IMR-90 (cell line): ENCODE results near the gene DPAGT1. TPM values are rescaled to one million over a fixed set of nuclear protein-coding genes. Genes with fewer than 3 reads are reported as not detected.

Experiments
- ATAC-seq: fragments of 200-7000 bp; cut with Tn5 transposase; 2 replicates; pipeline ENCODE4 v1.9.1; 2020; ENCODE audit warnings: low read depth, mild to moderate bottlenecking, moderate library complexity
- BruUV-seq: library from RNA; stranded (reverse); fragments of 400-500 nt; replicated peaks from 2 replicates; lab custom pipeline; 2021; lab: Mats Ljungman, UMichigan
- CTCF ChIA-PET: fragments of 300-600 bp; formaldehyde crosslinking; extraction: SDS; loops from one replicate; lab custom pipeline; 2021; ENCODE audit warnings: antibody characterized with exemption; lab: Yijun Ruan, JAX
- POLR2A ChIA-PET: fragments of 300-600 bp; sonication (Branson Sonifier 250); formaldehyde crosslinking; loops from one replicate; lab custom pipeline; 2022; ENCODE audit warnings: antibody characterized with exemption; ENCODE audit not compliant: unreplicated experiment; lab: Charles Lee
- DNase-seq: peaks from one replicate; pipeline ENCODE4 v3.0.0; 2013
- H2AFZ ChIP-seq: replicated peaks from 2 replicates; pipeline ENCODE3; 2013; ENCODE audit warnings: low read length, mild to moderate bottlenecking; ENCODE audit not compliant: poor library complexity
- H2AK5ac ChIP-seq: 2 replicates; pipeline ENCODE4 v1.6.1; 2013; ENCODE audit warnings: low read depth, low read length, inconsistent platforms
- H2AK9ac ChIP-seq: replicated peaks from 2 replicates; pipeline ENCODE3; 2013; ENCODE audit warnings: mild to moderate bottlenecking, low read depth, low read length, moderate library complexity; ENCODE audit not compliant: poor library complexity
- H2BK120ac ChIP-seq: 2 replicates; pipeline ENCODE4 v1.6.1; 2013; ENCODE audit warnings: low read depth, low read length, inconsistent platforms
- H2BK15ac ChIP-seq: 3 replicates; pipeline ENCODE4 v1.6.1; 2013; ENCODE audit warnings: low read depth, low read length, inconsistent platforms
- H2BK20ac ChIP-seq: 2 replicates; pipeline ENCODE4 v1.6.1; 2013; ENCODE audit warnings: low read depth, mild to moderate bottlenecking, inconsistent platforms, low read length, moderate library complexity
- H2BK5ac ChIP-seq: 2 replicates; pipeline ENCODE4 v1.6.1; 2013; ENCODE audit warnings: mild to moderate bottlenecking, low read depth, low read length, inconsistent platforms; ENCODE audit not compliant: poor library complexity, severe bottlenecking
- H3K14ac ChIP-seq: replicated peaks from 2 replicates; pipeline ENCODE4 v1.6.1; 2013; ENCODE audit warnings: low read depth, low read length, inconsistent platforms
- H3K18ac ChIP-seq: 2 replicates; pipeline ENCODE4 v1.6.1; 2013; ENCODE audit warnings: low read depth, low read length, control low read depth
- H3K23ac ChIP-seq: 2 replicates; pipeline ENCODE4 v1.6.1; 2013; ENCODE audit warnings: low read depth, low read length, inconsistent platforms
- H3K27ac ChIP-seq: 2 replicates; pipeline ENCODE4 v1.5.1; 2013; ENCODE audit warnings: mild to moderate bottlenecking, control low read depth, low read length; ENCODE audit not compliant: insufficient read depth
- H3K27me3 ChIP-seq: 2 replicates; pipeline ENCODE4 v1.6.1; 2013; ENCODE audit warnings: low read length; ENCODE audit not compliant: control insufficient read depth, insufficient read depth
- H3K36me3 ChIP-seq: 2 replicates; pipeline ENCODE4 v1.6.1; 2013; ENCODE audit warnings: low read length, mixed read lengths; ENCODE audit not compliant: control insufficient read depth, insufficient read depth
- H3K4ac ChIP-seq: 2 replicates; pipeline ENCODE4 v1.6.1; 2013; ENCODE audit warnings: low read depth, low read length, inconsistent platforms
- H3K4me1 ChIP-seq: 2 replicates; pipeline ENCODE4 v1.6.1; 2013; ENCODE audit warnings: low read length, mixed read lengths; ENCODE audit not compliant: control insufficient read depth, insufficient read depth
- H3K4me2 ChIP-seq: 2 replicates; pipeline ENCODE4 v1.6.1; 2013; ENCODE audit warnings: low read depth, mild to moderate bottlenecking, control low read depth, low read length, moderate library complexity
- H3K4me3 ChIP-seq: 2 replicates; pipeline ENCODE4 v1.5.1; 2013; ENCODE audit warnings: low read depth, mild to moderate bottlenecking, control low read depth, low read length, moderate library complexity; ENCODE audit not compliant: insufficient read depth
- H3K56ac ChIP-seq: 2 replicates; pipeline ENCODE4 v1.6.1; 2013; ENCODE audit warnings: low read length, inconsistent platforms; ENCODE audit not compliant: insufficient read depth; ENCODE audit errors: extremely low read depth
- H3K79me1 ChIP-seq, 2 experiments: 2 replicates each; pipeline ENCODE4 v1.6.1; 2013; ENCODE audit warnings: low read length in 2 of 2, inconsistent platforms in 1 of 2, low read depth in 1 of 2
- H3K9ac ChIP-seq: 2 replicates; pipeline ENCODE4 v1.6.1; 2013; ENCODE audit warnings: low read depth, low read length, control low read depth
- H3K9me1 ChIP-seq: 2 replicates; pipeline ENCODE4 v1.6.1; 2013; ENCODE audit warnings: low read length, inconsistent platforms; ENCODE audit not compliant: insufficient read depth
- H3K9me3 ChIP-seq: 2 replicates; pipeline ENCODE4 v1.6.1; 2013; ENCODE audit warnings: low read length; ENCODE audit not compliant: control insufficient read depth, insufficient read depth
- H4K20me1 ChIP-seq: 2 replicates; pipeline ENCODE4 v1.6.1; 2013; ENCODE audit warnings: low read length, inconsistent platforms; ENCODE audit not compliant: insufficient read depth
- H4K5ac ChIP-seq: 2 replicates; pipeline ENCODE4 v1.6.1; 2013; ENCODE audit warnings: mild to moderate bottlenecking, low read depth, low read length, control low read depth
- H4K8ac ChIP-seq, 2 experiments: 2 replicates each; pipeline ENCODE4 v1.6.1; 2013; ENCODE audit warnings: low read depth in 2 of 2, low read length in 2 of 2, control low read depth in 1 of 2, inconsistent platforms in 1 of 2
- H4K91ac ChIP-seq: 2 replicates; pipeline ENCODE4 v1.6.1; 2013; ENCODE audit warnings: low read depth, low read length, inconsistent platforms; ENCODE audit not compliant: insufficient read depth
- BHLHE40 ChIP-seq: fragments of 150-350 bp; IDR thresholded peaks from 2 replicates; pipeline ENCODE4 v1.6.1; 2016; ENCODE audit warnings: mild to moderate bottlenecking, low read depth, low read length
- CHD1 ChIP-seq: IDR thresholded peaks from 2 replicates; pipeline ENCODE4 v1.6.1; 2012; ENCODE audit warnings: low read depth, low read length, improper control_type of control experiment
- FOS ChIP-seq: fragments of 150-350 bp; IDR thresholded peaks from 2 replicates; pipeline ENCODE4 v1.6.1; 2016; ENCODE audit warnings: low read depth, low read length
- MAFK ChIP-seq: IDR thresholded peaks from 2 replicates; pipeline ENCODE4 v1.6.1; 2012; ENCODE audit warnings: low read depth, low read length, improper control_type of control experiment
- MAZ ChIP-seq: IDR thresholded peaks from 2 replicates; pipeline ENCODE4 v1.6.1; 2012; ENCODE audit warnings: low read depth, mild to moderate bottlenecking, low read length, improper control_type of control experiment, moderate library complexity, borderline replicate concordance
- MXI1 ChIP-seq: IDR thresholded peaks from 2 replicates; pipeline ENCODE4 v1.6.1; 2012; ENCODE audit warnings: low read depth, mild to moderate bottlenecking, low read length, moderate library complexity, borderline replicate concordance
- NFE2L2 ChIP-seq: fragments of 150-350 bp; IDR thresholded peaks from 2 replicates; pipeline ENCODE4 v1.6.1; 2016; ENCODE audit warnings: low read depth, mild to moderate bottlenecking, low read length
- POLR2A ChIP-seq: IDR thresholded peaks from 2 replicates; pipeline ENCODE4 v1.6.1; 2012; ENCODE audit warnings: mild to moderate bottlenecking, low read depth, low read length
- RCOR1 ChIP-seq: IDR thresholded peaks from 2 replicates; pipeline ENCODE4 v1.6.1; 2012; ENCODE audit warnings: mild to moderate bottlenecking, low read length, improper control_type of control experiment; ENCODE audit not compliant: insufficient replicate concordance
- RFX5 ChIP-seq: IDR thresholded peaks from 2 replicates; pipeline ENCODE4 v1.8.0; 2012; ENCODE audit warnings: low read depth, mild to moderate bottlenecking, low read length, moderate library complexity
- SMC3 ChIP-seq: fragments of 150-350 bp; IDR thresholded peaks from 2 replicates; pipeline ENCODE4 v1.6.1; 2016; ENCODE audit warnings: low read depth, mild to moderate bottlenecking, antibody characterized with exemption, low read length, moderate library complexity
- WGBS, 2 experiments: methylation state at CpG; one replicate each; pipeline versions ENCODE4 v1.1.5 to v1.1.7; 2013; ENCODE audit warnings: missing lambda C conversion rate in 2 of 2; ENCODE audit not compliant: insufficient read length in 1 of 2; ENCODE audit errors: extremely low coverage in 2 of 2; 5-methylcytosine and 5-hydroxymethylcytosine counted together
- dilution Hi-C: fragments of 300-500 bp; cut with HindIII; formaldehyde crosslinking; loops from one replicate; pipeline ENCODE4 v1.14.3; 2018; ENCODE audit warnings: low sequenced_read_pairs; ENCODE audit not compliant: unreplicated experiment
- in situ Hi-C: fragments of 300-500 bp; cut with MboI; formaldehyde crosslinking; loops from 3 replicates; pipeline ENCODE4 v1.14.3; 2019; ENCODE audit warnings: low sequenced_read_pairs, inconsistent platforms, mixed read lengths
- intact Hi-C: fragments of 100-400 bp; cut with micrococcal nuclease; formaldehyde crosslinking; loops from 2 replicates; pipeline ENCODE4 v1.10.0; 2022
- polyA plus RNA-seq, 3 experiments: library from polyadenylated mRNA; depleted of rRNA; stranded (reverse); fragments of >200 nt; gene quantifications; 2 replicates each; pipeline ENCODE4 v1.2.3, GENCODE V29; 2012; ENCODE audit warnings: low replicate concordance in 1 of 3
- total RNA-seq: library from RNA; depleted of rRNA; stranded (reverse); fragments of >200 nt; gene quantifications from 2 replicates; pipeline ENCODE4 v1.2.3, GENCODE V29; 2012
- TF ChIP-seq, protein P1 (sequence below): fragments of 150-350 bp; IDR thresholded peaks from 2 replicates; pipeline ENCODE4 v1.6.1; 2016; ENCODE audit warnings: low read depth, mild to moderate bottlenecking, low read length, moderate library complexity, borderline replicate concordance
- TF ChIP-seq, protein P2 (sequence below): conservative IDR thresholded peaks from 2 replicates; pipeline ENCODE4 v1.5.1; 2012; ENCODE audit warnings: mild to moderate bottlenecking, low read depth, low read length, improper control_type of control experiment
- TF ChIP-seq, protein P3 (sequence below): fragments of 150-350 bp; IDR thresholded peaks from 2 replicates; pipeline ENCODE4 v1.6.1; 2017; ENCODE audit warnings: mild to moderate bottlenecking, antibody characterized with exemption, low read length, low read depth

Gene DPAGT1
- total and polyA plus RNA-seq, 2 of the 4 experiments (the other 2 are of a cell fraction) = 15.2 to 53.4 TPM

- H3K4me2 ChIP-seq = no peak overlapping the region
- H4K20me1 ChIP-seq = no peaks in the 10 kb centered on the region; the same call in 1 of the 2 replicates
- H3K14ac ChIP-seq = no peak overlapping the region
- H4K91ac ChIP-seq = no peak overlapping the region
- H2BK15ac ChIP-seq = no peak overlapping the region
- no peak overlapping the region for H3K4ac ChIP-seq
- H3K4me1 ChIP-seq = no peaks in the 10 kb centered on the region; the same call in 1 of the 2 replicates
- ATAC-seq (no peak), DNase-seq (no peak)
- H3K9ac ChIP-seq = no peak overlapping the region
- H3K18ac ChIP-seq = no peak overlapping the region
- no CpG with 5 or more reads among the region's 9 CpGs for WGBS, 2 experiments
- no peak overlapping the region for H2AFZ ChIP-seq
- H2AK5ac ChIP-seq = no peak overlapping the region
- H2BK20ac ChIP-seq = no peak overlapping the region
- no peak overlapping the region for H3K23ac ChIP-seq
- POLR2A ChIA-PET = no interaction called here
- H2BK120ac ChIP-seq = no peak overlapping the region
- intact Hi-C loops (no loop called here), dilution Hi-C loops (no loop called here), in situ Hi-C loops (no loop called here)
- no TSS peak for BruUV-seq
- H2AK9ac ChIP-seq = no peak overlapping the region
- no peaks in the 10 kb centered on the region for H3K27me3 ChIP-seq
- peaks cover 6 to 19% of the 10 kb centered on the region in 2 experiments; a peak in 3 of 4 replicates for H3K79me1 ChIP-seq
- H3K56ac ChIP-seq = no peak overlapping the region
- TF ChIP-seq MAFK (no peak), MXI1 (no peak), NFE2L2 (no peak), BHLHE40 (no peak), MAZ (no peak), RFX5 (no peak), SMC3 (no peak), CHD1 (no peak), RCOR1 (no peak), POLR2A (no peak), FOS (no peak)
- TF ChIP-seq, protein P1, sequence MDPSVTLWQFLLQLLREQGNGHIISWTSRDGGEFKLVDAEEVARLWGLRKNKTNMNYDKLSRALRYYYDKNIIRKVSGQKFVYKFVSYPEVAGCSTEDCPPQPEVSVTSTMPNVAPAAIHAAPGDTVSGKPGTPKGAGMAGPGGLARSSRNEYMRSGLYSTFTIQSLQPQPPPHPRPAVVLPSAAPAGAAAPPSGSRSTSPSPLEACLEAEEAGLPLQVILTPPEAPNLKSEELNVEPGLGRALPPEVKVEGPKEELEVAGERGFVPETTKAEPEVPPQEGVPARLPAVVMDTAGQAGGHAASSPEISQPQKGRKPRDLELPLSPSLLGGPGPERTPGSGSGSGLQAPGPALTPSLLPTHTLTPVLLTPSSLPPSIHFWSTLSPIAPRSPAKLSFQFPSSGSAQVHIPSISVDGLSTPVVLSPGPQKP = no peak
- TF ChIP-seq, protein P2, sequence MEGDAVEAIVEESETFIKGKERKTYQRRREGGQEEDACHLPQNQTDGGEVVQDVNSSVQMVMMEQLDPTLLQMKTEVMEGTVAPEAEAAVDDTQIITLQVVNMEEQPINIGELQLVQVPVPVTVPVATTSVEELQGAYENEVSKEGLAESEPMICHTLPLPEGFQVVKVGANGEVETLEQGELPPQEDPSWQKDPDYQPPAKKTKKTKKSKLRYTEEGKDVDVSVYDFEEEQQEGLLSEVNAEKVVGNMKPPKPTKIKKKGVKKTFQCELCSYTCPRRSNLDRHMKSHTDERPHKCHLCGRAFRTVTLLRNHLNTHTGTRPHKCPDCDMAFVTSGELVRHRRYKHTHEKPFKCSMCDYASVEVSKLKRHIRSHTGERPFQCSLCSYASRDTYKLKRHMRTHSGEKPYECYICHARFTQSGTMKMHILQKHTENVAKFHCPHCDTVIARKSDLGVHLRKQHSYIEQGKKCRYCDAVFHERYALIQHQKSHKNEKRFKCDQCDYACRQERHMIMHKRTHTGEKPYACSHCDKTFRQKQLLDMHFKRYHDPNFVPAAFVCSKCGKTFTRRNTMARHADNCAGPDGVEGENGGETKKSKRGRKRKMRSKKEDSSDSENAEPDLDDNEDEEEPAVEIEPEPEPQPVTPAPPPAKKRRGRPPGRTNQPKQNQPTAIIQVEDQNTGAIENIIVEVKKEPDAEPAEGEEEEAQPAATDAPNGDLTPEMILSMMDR = no peak
- TF ChIP-seq, protein P3, sequence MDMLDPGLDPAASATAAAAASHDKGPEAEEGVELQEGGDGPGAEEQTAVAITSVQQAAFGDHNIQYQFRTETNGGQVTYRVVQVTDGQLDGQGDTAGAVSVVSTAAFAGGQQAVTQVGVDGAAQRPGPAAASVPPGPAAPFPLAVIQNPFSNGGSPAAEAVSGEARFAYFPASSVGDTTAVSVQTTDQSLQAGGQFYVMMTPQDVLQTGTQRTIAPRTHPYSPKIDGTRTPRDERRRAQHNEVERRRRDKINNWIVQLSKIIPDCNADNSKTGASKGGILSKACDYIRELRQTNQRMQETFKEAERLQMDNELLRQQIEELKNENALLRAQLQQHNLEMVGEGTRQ = no peak
- no peak overlapping the region for H4K8ac ChIP-seq
- no peak overlapping the region for H3K27ac ChIP-seq
- H3K9me1 ChIP-seq = peaks cover 3% of the 10 kb centered on the region
- no peak overlapping the region for H4K5ac ChIP-seq
- H3K4me3 ChIP-seq = no peak overlapping the region
- H2BK5ac ChIP-seq = no peak overlapping the region
- peaks cover 36% of the 10 kb centered on the region for H3K36me3 ChIP-seq
- CTCF ChIA-PET = no interaction called here
- H3K9me3 ChIP-seq = no peaks in the 10 kb centered on the region
Measured at GRCh38 chr11:119113716-119114115, 12.1 kb upstream of the DPAGT1 start.
